ENCODE results near the gene PRPF19.

- TF ChIP-seq, protein P1, sequence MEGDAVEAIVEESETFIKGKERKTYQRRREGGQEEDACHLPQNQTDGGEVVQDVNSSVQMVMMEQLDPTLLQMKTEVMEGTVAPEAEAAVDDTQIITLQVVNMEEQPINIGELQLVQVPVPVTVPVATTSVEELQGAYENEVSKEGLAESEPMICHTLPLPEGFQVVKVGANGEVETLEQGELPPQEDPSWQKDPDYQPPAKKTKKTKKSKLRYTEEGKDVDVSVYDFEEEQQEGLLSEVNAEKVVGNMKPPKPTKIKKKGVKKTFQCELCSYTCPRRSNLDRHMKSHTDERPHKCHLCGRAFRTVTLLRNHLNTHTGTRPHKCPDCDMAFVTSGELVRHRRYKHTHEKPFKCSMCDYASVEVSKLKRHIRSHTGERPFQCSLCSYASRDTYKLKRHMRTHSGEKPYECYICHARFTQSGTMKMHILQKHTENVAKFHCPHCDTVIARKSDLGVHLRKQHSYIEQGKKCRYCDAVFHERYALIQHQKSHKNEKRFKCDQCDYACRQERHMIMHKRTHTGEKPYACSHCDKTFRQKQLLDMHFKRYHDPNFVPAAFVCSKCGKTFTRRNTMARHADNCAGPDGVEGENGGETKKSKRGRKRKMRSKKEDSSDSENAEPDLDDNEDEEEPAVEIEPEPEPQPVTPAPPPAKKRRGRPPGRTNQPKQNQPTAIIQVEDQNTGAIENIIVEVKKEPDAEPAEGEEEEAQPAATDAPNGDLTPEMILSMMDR (IDR thresholded peaks at IDR 0.05; ENCODE audit: insufficient read depth, low read depth, low read length): no peak
- no peak for TF ChIP-seq EZH2 (IDR thresholded peaks at IDR 0.05; ENCODE audit: insufficient read depth, low read length)
These were observed 32.1 kb upstream of the PRPF19 start for GRCh38 chr11:60938500-60938899.

Measured in astrocyte (in vitro differentiated cells and primary cell).